NCI-H524 (cell line): ENCODE measurements around the gene NOM1.
"Not testable (repeated sequence)": the region's sequence is repeated elsewhere in the genome, so short reads cannot be mapped to it uniquely, and the experiment has no call there.

Experiments used
- DNase-seq, 2 experiments: peaks; one replicate each; lab custom pipeline; 2025; lab: John Stamatoyannopoulos, UW

NOM1 gene

GRCh38 chr7:156940421-156941122 is 8.9 kb upstream of the NOM1 start:
- DNase-seq, result no peak

GRCh38 chr7:156941393-156942182 is 7.9 kb upstream of the NOM1 start:
- no peak for DNase-seq

GRCh38 chr7:156942708-156943090 is 6.8 kb upstream of the NOM1 start:
- DNase-seq, result no peak

- no peak for DNase-seq
Observed at GRCh38 chr7:156943091-156944041, 6.1 kb upstream of the NOM1 start.

- DNase-seq, result no peak
Observed at GRCh38 chr7:156944876-156945275, 4.6 kb upstream of the NOM1 start.

- DNase-seq, result no peak
Observed at GRCh38 chr7:156947120-156947843, 2.2 kb upstream of the NOM1 start.

- no peak for DNase-seq
Observed at GRCh38 chr7:156948361-156948760, 1.2 kb upstream of the NOM1 start.

GRCh38 chr7:156950381-156950858 is 908 bp downstream of the NOM1 start:
- DNase-seq, result peak in 1 of 2 experiments; percentile 19

GRCh38 chr7:156953215-156953614 is 3.7 kb downstream of the NOM1 start:
- DNase-seq, result not testable (repeated sequence)

GRCh38 chr7:156954941-156955340 is 5.4 kb downstream of the NOM1 start:
- peak in 1 of 2 experiments; percentile 15 for DNase-seq

GRCh38 chr7:156956727-156957126 is 7.2 kb downstream of the NOM1 start:
- DNase-seq, result no peak

- no peak for DNase-seq
Observed at GRCh38 chr7:156962145-156962544, 12.6 kb downstream of the NOM1 start.

GRCh38 chr7:156962897-156963296 is 13.4 kb downstream of the NOM1 start:
- no peak for DNase-seq

- no peak for DNase-seq
Observed at GRCh38 chr7:156963472-156963871, 14.0 kb downstream of the NOM1 start.

GRCh38 chr7:156964971-156965370 is 15.5 kb downstream of the NOM1 start:
- no peak for DNase-seq

- no peak for DNase-seq
Observed at GRCh38 chr7:156966387-156966786, 16.9 kb downstream of the NOM1 start.

- no peak for DNase-seq
Observed at GRCh38 chr7:156968183-156968582, 18.7 kb downstream of the NOM1 start.

- peak in 1 of 2 experiments; percentile 13 for DNase-seq
Observed at GRCh38 chr7:156969972-156970420, 20.5 kb downstream of the NOM1 start.

- DNase-seq, result no peak
Observed at GRCh38 chr7:156975620-156976019, 26.1 kb downstream of the NOM1 start.

- no peak for DNase-seq
Observed at GRCh38 chr7:156979007-156979606, 29.6 kb downstream of the NOM1 start.

- DNase-seq, result no peak
Observed at GRCh38 chr7:156979711-156980110, 30.2 kb downstream of the NOM1 start.
